H9 (cell line): Measurements from ENCODE around the gene RC3H1. TPM values are rescaled to one million over a fixed set of nuclear protein-coding genes. Genes with fewer than 3 reads are reported as not detected.
A peak's percentile ranks its signal among the peaks of the same experiment; 100 is the strongest.

Experiments
- DNase-seq: peaks from one replicate; pipeline ENCODE4 v3.0.0-alpha.2; 2017
- H2AFZ ChIP-seq: one replicate; pipeline ENCODE4 v1.6.1; 2013; ENCODE audit warnings: mild to moderate bottlenecking, low read length, control low read depth, moderate library complexity
- H2AK5ac ChIP-seq: 2 replicates; pipeline ENCODE4 v1.6.1; 2013; ENCODE audit warnings: low read length, control low read depth, mixed read lengths; ENCODE audit not compliant: insufficient read length
- H2BK120ac ChIP-seq: one replicate; pipeline ENCODE4 v1.6.1; 2013; ENCODE audit warnings: low read depth, mild to moderate bottlenecking, low read length, control low read depth, inconsistent platforms; ENCODE audit not compliant: poor library complexity, severe bottlenecking
- H2BK12ac ChIP-seq: 2 replicates; pipeline ENCODE4 v1.6.1; 2013; ENCODE audit warnings: low read length, control low read depth, mixed read lengths, low read depth; ENCODE audit not compliant: insufficient read length
- H2BK15ac ChIP-seq: 2 replicates; pipeline ENCODE4 v1.6.1; 2013; ENCODE audit warnings: low read depth, low read length, control low read depth
- H2BK20ac ChIP-seq: one replicate; pipeline ENCODE4 v1.6.1; 2013; ENCODE audit warnings: low read depth, mild to moderate bottlenecking, low read length, control low read depth, inconsistent platforms; ENCODE audit not compliant: poor library complexity, severe bottlenecking
- H2BK5ac ChIP-seq: 2 replicates; pipeline ENCODE4 v1.6.1; 2013; ENCODE audit warnings: low read length, control low read depth, mixed read lengths; ENCODE audit not compliant: insufficient read length
- H3K14ac ChIP-seq: 2 replicates; pipeline ENCODE4 v1.6.1; 2013; ENCODE audit warnings: low read length, control low read depth; ENCODE audit not compliant: insufficient read depth
- H3K18ac ChIP-seq: 2 replicates; pipeline ENCODE4 v1.6.1; 2013; ENCODE audit warnings: low read depth, mild to moderate bottlenecking, mixed read lengths, low read length, control low read depth; ENCODE audit not compliant: insufficient read length
- H3K23ac ChIP-seq: 2 replicates; pipeline ENCODE4 v1.6.1; 2013; ENCODE audit warnings: low read length, control low read depth, mixed read lengths, low read depth; ENCODE audit not compliant: insufficient read length
- H3K23me2 ChIP-seq: 2 replicates; pipeline ENCODE4 v1.6.1; 2013; ENCODE audit warnings: low read depth, mild to moderate bottlenecking, mixed read lengths, low read length, control low read depth; ENCODE audit not compliant: insufficient read length, poor library complexity, severe bottlenecking
- H3K27ac ChIP-seq: 2 replicates; pipeline ENCODE4 v1.5.1; 2013; ENCODE audit warnings: low read length, control low read depth, mixed read lengths, low read depth; ENCODE audit not compliant: insufficient read length
- H3K27me3 ChIP-seq: 2 replicates; pipeline ENCODE4 v1.6.1; 2013; ENCODE audit warnings: low read length, control low read depth, inconsistent platforms; ENCODE audit not compliant: insufficient read depth
- H3K4ac ChIP-seq: 2 replicates; pipeline ENCODE4 v1.6.1; 2013; ENCODE audit warnings: low read depth, mild to moderate bottlenecking, control low read depth, inconsistent platforms, low read length, moderate library complexity
- H3K4me1 ChIP-seq: 2 replicates; pipeline ENCODE4 v1.6.1; 2013; ENCODE audit warnings: low read length, control low read depth, inconsistent platforms; ENCODE audit not compliant: insufficient read depth
- H3K4me2 ChIP-seq: 2 replicates; pipeline ENCODE4 v1.6.1; 2013; ENCODE audit warnings: low read length, control low read depth, mixed read lengths; ENCODE audit not compliant: insufficient read length, insufficient read depth
- H3K56ac ChIP-seq: 2 replicates; pipeline ENCODE4 v1.6.1; 2013; ENCODE audit warnings: low read depth, mild to moderate bottlenecking, mixed read lengths, low read length, control low read depth; ENCODE audit not compliant: insufficient read length
- H3K79me1 ChIP-seq: 2 replicates; pipeline ENCODE4 v1.6.1; 2013; ENCODE audit warnings: low read depth, mild to moderate bottlenecking, moderate library complexity, low read length, control low read depth, inconsistent platforms; ENCODE audit not compliant: insufficient read depth, poor library complexity, severe bottlenecking
- H3K79me2 ChIP-seq: 2 replicates; pipeline ENCODE4 v1.6.1; 2013; ENCODE audit warnings: low read length, control low read depth, inconsistent platforms; ENCODE audit not compliant: insufficient read depth
- H3K9ac ChIP-seq: 2 replicates; pipeline ENCODE4 v1.6.1; 2013; ENCODE audit warnings: low read length, control low read depth, mixed read lengths; ENCODE audit not compliant: insufficient read length; ENCODE audit errors: extremely low read depth
- H3K9me3 ChIP-seq: one replicate; pipeline ENCODE4 v1.6.1; 2013; ENCODE audit warnings: low read depth, low read length, inconsistent platforms; ENCODE audit not compliant: control insufficient read depth
- H3T11ph ChIP-seq: one replicate; pipeline ENCODE4 v1.6.1; 2013; ENCODE audit warnings: mild to moderate bottlenecking, low read length, control low read depth, inconsistent platforms
- H4K20me1 ChIP-seq: one replicate; pipeline ENCODE4 v1.6.1; 2013; ENCODE audit not compliant: control insufficient read depth, insufficient read length, insufficient read depth
- H4K5ac ChIP-seq: 2 replicates; pipeline ENCODE4 v1.6.1; 2013; ENCODE audit warnings: low read depth, mild to moderate bottlenecking, mixed read lengths, low read length, control low read depth; ENCODE audit not compliant: insufficient read length
- H4K8ac ChIP-seq: replicated peaks from 2 replicates; pipeline ENCODE4 v1.6.1; 2013; ENCODE audit warnings: low read length, control low read depth, mixed read lengths, low read depth; ENCODE audit not compliant: insufficient read length
- H4K91ac ChIP-seq: 2 replicates; pipeline ENCODE4 v1.6.1; 2013; ENCODE audit warnings: low read depth, mild to moderate bottlenecking, moderate library complexity, mixed read lengths, low read length, control low read depth; ENCODE audit not compliant: insufficient read length
- H3K27ac Mint-ChIP-seq, 3 experiments: 2 replicates in 2 of 3; 3 replicates in 1 of 3; pipeline ENCODE4 v1.8.0; 2020 to 2021; ENCODE audit warnings: mixed read lengths in 3 of 3, mild to moderate bottlenecking in 1 of 3, moderate library complexity in 1 of 3
- H3K27me3 Mint-ChIP-seq: 2 replicates; pipeline ENCODE4 v1.8.0; 2021; ENCODE audit warnings: low read depth, mild to moderate bottlenecking, moderate library complexity, mixed read lengths
- H3K36me3 Mint-ChIP-seq, 3 experiments: 2 replicates in 2 of 3; 3 replicates in 1 of 3; pipeline ENCODE4 v1.8.0; 2020 to 2021; ENCODE audit warnings: low read depth in 3 of 3, mixed read lengths in 3 of 3; ENCODE audit not compliant: insufficient read depth in 1 of 3
- H3K4me1 Mint-ChIP-seq, 2 experiments: 2 replicates each; pipeline ENCODE4 v1.8.0; 2020; ENCODE audit warnings: mixed read lengths in 2 of 2
- H3K4me3 Mint-ChIP-seq, 2 experiments: 2 replicates in 1 of 2; 3 replicates in 1 of 2; pipeline ENCODE4 v1.8.0; 2020 to 2021; ENCODE audit warnings: mild to moderate bottlenecking in 2 of 2, mixed read lengths in 2 of 2, moderate library complexity in 1 of 2
- H3K9me3 Mint-ChIP-seq, 2 experiments: 2 replicates in 1 of 2; 3 replicates in 1 of 2; pipeline ENCODE4 v1.8.0; 2020; ENCODE audit warnings: mild to moderate bottlenecking in 2 of 2, mixed read lengths in 2 of 2, moderate library complexity in 1 of 2
- WGBS: extraction: QIAGEN DNeasy Blood & Tissue Kit; methylation state at CpG from one replicate; pipeline ENCODE4 v1.1.7; 2013; ENCODE audit warnings: missing lambda C conversion rate, low lambda C conversion rate, mixed read lengths; ENCODE audit not compliant: insufficient read length; ENCODE audit errors: extremely low coverage; 5-methylcytosine and 5-hydroxymethylcytosine counted together
- total RNA-seq: library from RNA; stranded (reverse); gene quantifications from 2 replicates; pipeline ENCODE4 v1.2.1, GENCODE V29; 2021
- TF ChIP-seq, protein P1 (sequence below): fragments of 200-600 bp; sonication (generic); conservative IDR thresholded peaks from 3 replicates; pipeline ENCODE4 v1.8.0; 2021; ENCODE audit warnings: antibody characterized with exemption, mild to moderate bottlenecking

The RC3H1 gene
- total RNA-seq, 1 experiment from 2014 or later: 36.1 TPM

DNA sequence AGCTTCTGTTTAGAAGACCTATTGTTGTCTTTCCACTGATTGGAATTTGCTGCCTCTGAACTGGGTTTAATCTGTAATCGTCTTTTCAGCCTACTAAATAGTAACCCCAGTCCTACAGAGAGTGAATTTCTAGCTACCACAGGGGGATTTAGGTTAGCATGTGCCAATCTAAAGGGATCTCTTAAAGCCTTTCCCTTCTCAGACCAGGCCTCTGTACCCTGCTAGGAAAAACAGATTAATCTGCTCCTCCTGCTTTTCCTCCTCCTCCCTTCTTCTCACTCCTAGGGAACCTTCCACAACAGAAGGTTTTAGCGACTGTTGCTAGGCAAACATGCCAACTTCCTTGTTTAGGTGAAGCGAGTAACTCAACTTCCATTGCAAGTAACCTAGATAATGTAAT is 1.3 kb upstream of the RC3H1 start:
- peak overlapping the region; percentile 18 for H3K4me2 ChIP-seq
- H3K4ac ChIP-seq: no peak overlapping the region
- H3K4me1 Mint-ChIP-seq: peaks cover 34% of the 10 kb centered on the region in 2 experiments
- H4K20me1 ChIP-seq: no peaks in the 10 kb centered on the region
- no peak overlapping the region for H4K8ac ChIP-seq
- no peak overlapping the region for H3K27ac ChIP-seq
- H3K9ac ChIP-seq: no peak overlapping the region
- H4K5ac ChIP-seq: no peak overlapping the region
- WGBS: no CpG with 5 or more reads among the region's 3 CpGs
- H3K18ac ChIP-seq: no peak overlapping the region
- H3K4me3 Mint-ChIP-seq: peak overlapping the region in 1 of 2 experiments; percentile 93; a peak in 3 of 5 replicates
- peaks cover 7% of the 10 kb centered on the region; the same call in 1 of the 2 replicates for H3K79me2 ChIP-seq
- no peak overlapping the region for H2BK5ac ChIP-seq
- no peak overlapping the region for H2BK20ac ChIP-seq
- H3K9me3 ChIP-seq: no peaks in the 10 kb centered on the region
- no peak overlapping the region for H2BK15ac ChIP-seq
- H2AK5ac ChIP-seq: no peak overlapping the region
- H2BK12ac ChIP-seq: no peak overlapping the region
- H2BK120ac ChIP-seq: no peak overlapping the region
- H2AFZ ChIP-seq: no peak overlapping the region
- no peaks in the 10 kb centered on the region for H3K79me1 ChIP-seq
- H3K9me3 Mint-ChIP-seq: no peaks in the 10 kb centered on the region; a peak in 2 of 5 replicates
- H3K36me3 Mint-ChIP-seq: peaks cover 0 to 4% (median 4%) of the 10 kb centered on the region in 3 experiments; a peak in 3 of 7 replicates
- H3K4me1 ChIP-seq: no peaks in the 10 kb centered on the region; the same call in 1 of the 2 replicates
- TF ChIP-seq, protein P1, sequence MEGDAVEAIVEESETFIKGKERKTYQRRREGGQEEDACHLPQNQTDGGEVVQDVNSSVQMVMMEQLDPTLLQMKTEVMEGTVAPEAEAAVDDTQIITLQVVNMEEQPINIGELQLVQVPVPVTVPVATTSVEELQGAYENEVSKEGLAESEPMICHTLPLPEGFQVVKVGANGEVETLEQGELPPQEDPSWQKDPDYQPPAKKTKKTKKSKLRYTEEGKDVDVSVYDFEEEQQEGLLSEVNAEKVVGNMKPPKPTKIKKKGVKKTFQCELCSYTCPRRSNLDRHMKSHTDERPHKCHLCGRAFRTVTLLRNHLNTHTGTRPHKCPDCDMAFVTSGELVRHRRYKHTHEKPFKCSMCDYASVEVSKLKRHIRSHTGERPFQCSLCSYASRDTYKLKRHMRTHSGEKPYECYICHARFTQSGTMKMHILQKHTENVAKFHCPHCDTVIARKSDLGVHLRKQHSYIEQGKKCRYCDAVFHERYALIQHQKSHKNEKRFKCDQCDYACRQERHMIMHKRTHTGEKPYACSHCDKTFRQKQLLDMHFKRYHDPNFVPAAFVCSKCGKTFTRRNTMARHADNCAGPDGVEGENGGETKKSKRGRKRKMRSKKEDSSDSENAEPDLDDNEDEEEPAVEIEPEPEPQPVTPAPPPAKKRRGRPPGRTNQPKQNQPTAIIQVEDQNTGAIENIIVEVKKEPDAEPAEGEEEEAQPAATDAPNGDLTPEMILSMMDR: no peak
- H3K23ac ChIP-seq: no peak overlapping the region
- H3K27me3 ChIP-seq: peaks cover under 1% of the 10 kb centered on the region; the same call in 1 of the 2 replicates
- no peak overlapping the region for H4K91ac ChIP-seq
- H3K14ac ChIP-seq: no peak overlapping the region; the same call in 1 of the 2 replicates
- H3K56ac ChIP-seq: no peak overlapping the region
- peak overlapping the region in 2 of 3 experiments; percentile 34 to 98; a peak in 3 of 7 replicates for H3K27ac Mint-ChIP-seq
- DNase-seq: peak; percentile 55
- peak overlapping the region; percentile 62 for H3T11ph ChIP-seq
- H3K27me3 Mint-ChIP-seq: peaks cover 14% of the 10 kb centered on the region
- H3K23me2 ChIP-seq: peaks cover 16% of the 10 kb centered on the region
